Thymus (tissue), 11 donors: Measurements from ENCODE around the gene DOCK11. TPM values are rescaled to one million over a fixed set of nuclear protein-coding genes. Genes with fewer than 3 reads are reported as not detected.
A peak's percentile ranks its signal among the peaks of the same experiment; 100 is the strongest.

Experiments used
- DNase-seq, 9 donors: peaks; one replicate each; pipeline ENCODE4 v3.0.0-alpha.2; 2013; ENCODE audit warnings: low spot score in 9 of 9, low read depth in 6 of 9, missing footprints in 1 of 9
- H3K27ac ChIP-seq, 2 donors: one replicate each; pipeline ENCODE4 v1.5.1; 2013; ENCODE audit warnings: control low read depth in 1 of 2, low read depth in 1 of 2, low read length in 1 of 2, mild to moderate bottlenecking in 1 of 2, moderate library complexity in 1 of 2
- H3K27me3 ChIP-seq, 2 donors: one replicate each; pipeline ENCODE4 v1.5.1; 2013; ENCODE audit warnings: low read length in 1 of 2; ENCODE audit not compliant: control insufficient read depth in 2 of 2, insufficient read depth in 1 of 2
- H3K36me3 ChIP-seq, 2 donors: one replicate each; pipeline ENCODE4 v1.5.1; 2013; ENCODE audit warnings: low read length in 1 of 2, mild to moderate bottlenecking in 1 of 2, moderate library complexity in 1 of 2; ENCODE audit not compliant: control insufficient read depth in 2 of 2, insufficient read depth in 2 of 2
- H3K4me1 ChIP-seq, 2 donors: one replicate each; pipeline ENCODE4 v1.5.1; 2013; ENCODE audit warnings: low read length in 2 of 2; ENCODE audit not compliant: control insufficient read depth in 2 of 2, insufficient read depth in 2 of 2
- H3K4me3 ChIP-seq, 2 donors: one replicate each; pipeline ENCODE4 v1.5.1; 2013; ENCODE audit warnings: low read length in 2 of 2, control low read depth in 1 of 2, mild to moderate bottlenecking in 1 of 2
- H3K9me3 ChIP-seq, 2 donors: one replicate each; pipeline ENCODE4 v1.5.1; 2013; ENCODE audit warnings: low read length in 1 of 2, mild to moderate bottlenecking in 1 of 2; ENCODE audit not compliant: control insufficient read depth in 2 of 2, insufficient read depth in 1 of 2
- WGBS: extraction: QIAGEN DNeasy Blood & Tissue Kit; methylation state at CpG from one replicate; pipeline ENCODE4 v1.1.7; 2013; 5-methylcytosine and 5-hydroxymethylcytosine counted together
- polyA plus RNA-seq: library from polyadenylated mRNA; stranded (reverse); fragments of 200-250 nt; gene quantifications from one replicate; pipeline ENCODE4 v1.2.3, GENCODE V29; 2013
- total RNA-seq: library from RNA; stranded (reverse); fragments of 120-200 nt; gene quantifications from one replicate; pipeline ENCODE4 v1.2.4, GENCODE V29; 2013
- donor health status: healthy.

Gene DOCK11
- total and polyA plus RNA-seq, 2 donors = 47.8 to 49.9 TPM

GRCh38 chrX:118588715-118589114 lies 93.1 kb downstream of the DOCK11 start:
- 84% methylated on average over 3 of the region's 3 CpGs for WGBS
- no peaks in the 10 kb centered on the region for H3K27me3 ChIP-seq
- peaks cover 15 to 21% of the 10 kb centered on the region in 2 donors for H3K36me3 ChIP-seq
- no peak for DNase-seq
- no peaks in the 10 kb centered on the region for H3K9me3 ChIP-seq
- H3K4me1 ChIP-seq = no peaks in the 10 kb centered on the region
- no peak overlapping the region for H3K27ac ChIP-seq
- no peak overlapping the region for H3K4me3 ChIP-seq

DNA sequence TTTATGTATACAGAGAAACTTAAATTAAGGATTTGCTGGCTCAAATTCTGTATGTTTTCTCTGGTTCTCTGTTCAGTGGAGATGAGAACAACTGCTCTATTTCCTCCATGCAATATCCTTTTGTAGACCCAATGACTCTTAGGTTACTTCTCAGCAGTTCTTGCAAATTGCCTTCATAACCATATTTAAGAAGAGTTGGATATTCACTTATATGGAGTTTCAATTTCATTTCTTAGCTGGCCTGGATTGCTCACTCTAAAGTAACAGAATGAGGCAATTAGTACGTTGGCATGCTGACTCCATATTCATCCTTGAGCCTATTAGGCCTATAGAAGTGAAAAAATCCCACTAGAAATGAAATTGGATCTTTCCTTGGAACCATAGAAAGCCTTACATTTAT lies 93.6 kb downstream of the DOCK11 start:
- H3K27me3 ChIP-seq = no peaks in the 10 kb centered on the region
- 94% methylated on average over 1 of the region's 1 CpG for WGBS

DNA sequence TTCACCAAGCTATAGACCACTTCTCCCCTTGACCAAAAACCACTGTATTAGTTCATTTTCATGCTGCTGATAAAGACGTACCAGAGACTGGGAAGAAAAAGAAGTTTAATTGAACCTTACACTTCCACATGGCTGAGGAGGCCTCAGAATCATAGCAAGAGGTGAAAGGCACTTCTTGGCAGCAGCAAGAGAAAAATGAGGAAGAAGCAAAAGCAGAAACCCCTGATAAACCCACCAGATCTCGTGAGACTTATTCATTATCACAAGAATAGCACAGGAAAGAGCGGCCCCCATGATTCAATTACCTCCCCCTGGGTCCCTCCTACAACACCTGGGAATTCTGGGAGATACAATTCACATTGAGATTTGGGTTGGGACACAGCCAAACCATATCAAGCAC lies 97.8 kb downstream of the DOCK11 start:
- H3K4me3 ChIP-seq = no peak overlapping the region
- no peaks in the 10 kb centered on the region for H3K4me1 ChIP-seq
- H3K36me3 ChIP-seq = peaks cover 16 to 24% of the 10 kb centered on the region in 2 donors
- H3K9me3 ChIP-seq = no peaks in the 10 kb centered on the region
- no peak overlapping the region for H3K27ac ChIP-seq
- DNase-seq = no peak
- no peaks in the 10 kb centered on the region for H3K27me3 ChIP-seq
- 81% methylated on average over 3 of the region's 3 CpGs for WGBS

More for the DNA sequence above, 93.6 kb downstream of the DOCK11 start:
- DNase-seq = no peak
- H3K36me3 ChIP-seq = peaks cover 18 to 24% of the 10 kb centered on the region in 2 donors
- H3K4me1 ChIP-seq = no peaks in the 10 kb centered on the region
- no peak overlapping the region for H3K4me3 ChIP-seq
- H3K27ac ChIP-seq = no peak overlapping the region
- H3K9me3 ChIP-seq = no peaks in the 10 kb centered on the region

DNA sequence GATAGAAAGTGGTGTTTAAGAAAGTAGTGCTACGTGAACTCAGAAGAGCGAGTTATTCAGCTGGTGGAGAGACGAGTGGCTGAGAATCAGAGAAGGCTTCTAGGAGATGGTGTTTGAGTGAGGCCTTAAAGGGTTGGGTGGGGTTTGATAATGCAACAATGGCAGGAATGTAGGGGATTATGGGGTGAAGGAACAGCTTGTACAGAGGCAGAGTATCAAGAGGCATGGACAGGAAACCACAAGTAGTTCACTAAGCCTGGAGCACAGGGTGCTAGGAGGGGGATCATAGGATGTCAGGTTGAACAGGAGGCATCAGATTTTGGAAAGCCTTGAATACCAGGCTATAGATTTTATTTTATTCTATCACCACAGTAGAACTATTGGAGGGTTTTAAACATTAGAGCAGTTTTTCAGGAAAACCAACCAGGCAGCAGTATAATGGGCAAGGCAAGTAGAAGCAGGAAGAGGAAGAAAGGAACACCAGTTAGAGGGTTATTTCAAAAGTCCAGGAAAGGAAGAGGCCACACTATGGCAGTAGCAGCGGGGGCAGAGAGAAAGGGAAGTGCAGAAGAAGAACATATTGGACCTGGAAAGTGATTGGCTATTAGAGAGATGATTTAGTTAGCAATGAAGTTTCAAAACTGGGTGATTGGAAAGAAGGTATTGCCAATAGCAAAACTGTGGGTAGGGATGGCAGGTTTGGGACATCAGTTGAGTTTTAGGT lies 99.2 kb downstream of the DOCK11 start:
- H3K27me3 ChIP-seq = no peaks in the 10 kb centered on the region
- no peaks in the 10 kb centered on the region for H3K9me3 ChIP-seq
- H3K4me3 ChIP-seq = no peak overlapping the region
- 97% methylated on average over 4 of the region's 4 CpGs for WGBS
- H3K4me1 ChIP-seq = no peaks in the 10 kb centered on the region
- DNase-seq = no peak
- peaks cover 15% of the 10 kb centered on the region in 2 donors for H3K36me3 ChIP-seq
- no peak overlapping the region for H3K27ac ChIP-seq

DNA sequence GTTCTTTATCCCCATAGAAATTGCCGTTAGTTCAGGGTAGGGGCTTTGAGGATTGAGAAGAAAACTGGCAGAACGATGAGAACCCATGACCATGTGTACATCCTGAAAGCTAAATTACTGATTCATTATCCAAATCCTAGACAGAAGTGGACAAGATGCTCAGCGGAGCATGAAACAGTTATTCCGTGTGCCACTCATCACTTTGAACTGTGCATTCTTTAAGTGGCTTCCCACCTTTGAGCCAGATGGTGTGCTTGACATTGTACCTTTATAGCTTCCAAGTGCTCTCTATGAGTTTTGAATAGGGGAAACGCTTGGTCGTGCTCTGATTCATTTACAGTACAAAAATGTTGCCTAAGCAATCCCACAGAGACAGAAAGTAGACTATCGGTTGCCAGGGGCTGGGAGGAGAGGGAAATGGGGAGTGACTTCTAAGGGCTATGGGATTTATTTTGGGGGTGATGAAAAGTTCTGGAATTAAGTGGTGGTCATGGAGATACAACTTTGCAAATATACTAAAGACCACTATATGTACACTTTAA lies 100.0 kb downstream of the DOCK11 start:
- WGBS = 83% methylated on average over 7 of the region's 7 CpGs

GRCh38 chrX:118596390-118596789 lies 100.8 kb downstream of the DOCK11 start:
- Histone ChIP-seq H3K4me1 (no peaks in the 10 kb centered on the region), H3K36me3 (peaks cover 6 to 11% of the 10 kb centered on the region in 2 donors), H3K27ac (no peak overlapping the region), H3K27me3 (no peaks in the 10 kb centered on the region), H3K4me3 (no peak overlapping the region), H3K9me3 (no peaks in the 10 kb centered on the region)
- DNase-seq = no peak

More for the DNA sequence above, 100.0 kb downstream of the DOCK11 start:
- Histone ChIP-seq H3K27ac (no peak overlapping the region), H3K9me3 (no peaks in the 10 kb centered on the region), H3K36me3 (peaks cover 12 to 13% of the 10 kb centered on the region in 2 donors), H3K27me3 (no peaks in the 10 kb centered on the region), H3K4me1 (no peaks in the 10 kb centered on the region), H3K4me3 (no peak overlapping the region)
- DNase-seq = no peak

GRCh38 chrX:118603981-118604380 lies 108.4 kb downstream of the DOCK11 start:
- Histone ChIP-seq H3K27me3 (no peaks in the 10 kb centered on the region), H3K27ac (no peak overlapping the region), H3K4me3 (no peak overlapping the region), H3K9me3 (no peaks in the 10 kb centered on the region), H3K36me3 (peaks cover 3 to 15% of the 10 kb centered on the region in 2 donors), H3K4me1 (no peaks in the 10 kb centered on the region)
- peak in 5 of 9 donors; percentile 10 to 56 (median 12) for DNase-seq
- 56% methylated on average over 7 of the region's 7 CpGs for WGBS

- H3K27me3 ChIP-seq = no peaks in the 10 kb centered on the region
- H3K36me3 ChIP-seq = peaks cover 10 to 30% of the 10 kb centered on the region in 2 donors
- H3K9me3 ChIP-seq = no peaks in the 10 kb centered on the region
- over 99% methylated on average over 2 of the region's 2 CpGs for WGBS
- H3K4me1 ChIP-seq = no peaks in the 10 kb centered on the region
- H3K4me3 ChIP-seq = no peak overlapping the region
- H3K27ac ChIP-seq = no peak overlapping the region
- DNase-seq = no peak
These were observed 116.7 kb downstream of the DOCK11 start for GRCh38 chrX:118612290-118612689.

DNA sequence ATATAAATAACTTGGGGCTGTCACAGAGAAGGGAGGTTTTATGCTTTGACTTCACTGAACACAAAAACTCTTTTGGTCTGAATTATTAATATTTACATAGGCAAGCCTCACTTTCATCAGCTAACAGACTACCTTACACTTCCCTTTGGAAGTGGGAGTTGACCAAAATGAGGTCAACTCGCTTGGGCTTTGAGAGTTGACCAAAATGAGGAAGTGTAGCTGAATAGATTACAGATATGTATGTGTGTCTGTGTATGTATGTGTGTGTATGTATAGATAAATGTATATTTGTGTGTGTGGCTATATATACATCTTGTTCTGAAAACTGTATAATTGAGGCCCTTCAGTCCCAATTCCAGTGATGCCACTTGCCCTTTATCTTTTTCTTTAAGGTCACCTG lies 118.5 kb downstream of the DOCK11 start:
- H3K27me3 ChIP-seq = no peaks in the 10 kb centered on the region
- no peaks in the 10 kb centered on the region for H3K4me1 ChIP-seq
- peaks cover 10 to 18% of the 10 kb centered on the region in 2 donors for H3K36me3 ChIP-seq
- no peak for DNase-seq
- H3K9me3 ChIP-seq = no peaks in the 10 kb centered on the region
- no peak overlapping the region for H3K4me3 ChIP-seq
- 78% methylated on average over 1 of the region's 1 CpG for WGBS
- no peak overlapping the region for H3K27ac ChIP-seq
